Measurements from ENCODE around the gene ADH1A.
"Not testable (repeated sequence)": the region's sequence is repeated elsewhere in the genome, so short reads cannot be mapped to it uniquely, and the experiment has no call there.

ADH1A gene

GRCh38 chr4:99276417-99276816, 14.4 kb downstream of the ADH1A start:
- DNase-seq: no peak

GRCh38 chr4:99275885-99276284, 14.9 kb downstream of the ADH1A start:
- no peak for DNase-seq

GRCh38 chr4:99275050-99275449, 15.7 kb downstream of the ADH1A start:
- no peak for DNase-seq

GRCh38 chr4:99273704-99274103, 17.1 kb downstream of the ADH1A start:
- DNase-seq: no peak

- DNase-seq: no peak
Measured at GRCh38 chr4:99264927-99265326, 25.9 kb downstream of the ADH1A start.

DNA sequence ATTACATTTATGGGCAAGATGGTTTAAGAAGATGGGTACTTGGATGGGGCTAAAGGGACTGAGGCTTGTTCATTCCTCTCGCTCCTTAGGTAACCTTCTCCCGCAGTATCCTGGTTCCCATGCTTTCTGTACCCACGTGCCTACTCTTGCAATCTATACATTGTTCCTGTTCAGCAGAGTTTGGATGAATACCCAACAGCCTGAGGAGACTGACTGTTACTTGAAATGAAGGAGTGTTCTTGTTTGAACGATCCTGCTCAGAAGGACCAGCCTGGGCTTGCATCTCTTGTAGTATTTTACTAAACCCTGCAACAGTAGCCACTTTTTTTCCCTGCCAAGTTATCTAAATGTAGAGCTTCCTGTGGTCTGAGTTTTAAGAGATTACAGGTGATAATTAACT, 38.0 kb downstream of the ADH1A start:
- DNase-seq: no peak

DNA sequence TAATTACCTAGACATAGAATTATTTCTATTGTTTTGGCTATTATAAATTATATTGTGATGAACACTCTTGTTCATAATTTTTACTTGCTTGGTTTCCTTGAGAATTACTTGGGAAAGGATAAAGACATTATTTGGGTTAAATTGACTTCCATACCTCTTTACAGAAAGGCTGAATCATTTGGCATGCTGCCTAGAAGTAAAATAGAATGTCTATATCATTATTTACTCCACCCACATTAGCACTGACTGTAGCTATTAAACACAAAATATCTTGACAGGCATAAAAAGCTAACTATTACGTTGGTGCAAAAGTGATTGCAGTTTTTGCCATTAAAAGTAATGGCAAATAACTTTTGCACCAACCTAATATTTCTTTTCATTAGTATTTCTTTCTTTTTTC, 42.1 kb downstream of the ADH1A start:
- no peak for DNase-seq

DNA sequence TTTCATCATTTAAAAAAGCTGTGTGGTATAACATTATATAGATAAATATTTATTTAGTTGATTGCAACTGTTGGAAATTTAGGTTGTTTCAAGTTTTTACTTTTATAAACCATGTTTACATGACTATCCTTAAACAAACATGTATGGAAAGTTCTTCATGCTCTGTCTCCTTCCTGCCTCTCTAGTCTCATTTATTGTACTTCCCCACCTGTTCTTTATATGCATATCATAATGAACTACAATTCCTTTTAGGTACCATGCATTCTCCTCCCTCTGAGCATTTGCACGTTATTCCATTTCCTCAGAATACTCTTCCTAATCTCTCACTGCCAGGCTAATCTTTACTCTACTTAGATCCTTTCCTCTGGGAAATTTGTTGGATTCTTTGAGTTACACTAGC, 54.8 kb downstream of the ADH1A start:
- no peak for DNase-seq

- DNase-seq: no peak
Measured at GRCh38 chr4:99234331-99235010, 56.3 kb downstream of the ADH1A start.

DNA sequence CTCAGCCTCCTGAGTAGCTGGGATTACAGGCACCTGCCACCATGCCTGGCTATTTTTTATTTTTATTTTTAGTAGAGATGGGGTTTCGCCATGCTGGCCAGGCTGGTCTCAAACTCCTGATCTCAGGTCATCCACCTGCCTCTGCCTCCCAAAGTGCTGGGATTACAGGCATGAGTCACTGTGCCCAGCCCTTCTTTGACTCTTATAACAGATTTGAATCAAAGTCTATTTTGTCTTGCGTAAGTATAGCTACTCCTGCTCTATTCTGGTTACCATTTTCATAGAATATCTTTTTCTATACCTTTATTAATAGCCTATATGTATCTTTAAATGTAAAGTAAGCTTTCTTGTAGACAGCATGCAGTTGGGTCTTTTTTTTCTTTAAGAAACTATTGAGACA, 57.4 kb downstream of the ADH1A start:
- not testable (repeated sequence) for DNase-seq

DNA sequence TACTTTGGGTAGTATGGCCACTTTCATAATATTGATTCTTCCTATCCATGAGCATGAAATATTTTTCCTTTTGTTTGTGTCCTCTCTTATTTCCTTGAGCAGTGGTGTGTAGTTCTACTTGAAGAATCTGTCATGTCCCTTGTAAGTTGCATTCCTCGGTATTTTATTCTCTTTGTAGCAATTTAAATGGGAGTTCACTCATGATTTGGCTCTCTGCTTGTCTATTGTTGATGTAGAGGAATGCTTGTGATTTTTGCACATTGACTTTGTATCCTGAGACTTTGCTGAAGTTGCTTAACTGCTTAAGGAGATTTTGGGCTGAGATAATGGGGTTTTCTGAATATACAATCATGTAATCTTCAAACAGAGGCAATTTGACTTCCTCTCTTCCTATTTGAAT, 62.1 kb downstream of the ADH1A start:
- not testable (repeated sequence) for DNase-seq

DNA sequence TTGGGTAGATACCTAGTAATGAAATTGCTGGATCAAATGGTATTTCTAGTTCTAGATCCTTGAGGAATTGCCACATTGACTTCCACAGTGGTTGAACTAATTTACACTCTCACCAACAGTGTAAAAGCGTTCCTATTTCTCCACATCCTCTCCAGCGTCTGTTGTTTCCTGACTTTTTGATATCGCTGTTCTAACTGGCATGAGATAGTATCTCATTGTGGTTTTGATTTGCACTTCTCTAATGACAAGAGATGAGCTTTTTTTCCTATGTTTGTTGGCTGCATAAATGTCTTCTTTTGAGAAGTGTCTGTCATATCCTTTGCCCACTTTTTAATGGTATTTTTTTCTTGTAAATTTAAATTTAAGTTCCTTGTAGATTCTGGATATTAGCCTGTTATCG, 63.1 kb downstream of the ADH1A start:
- not testable (repeated sequence) for DNase-seq

Measured in hippocampal formation (tissue), 2 donors.